ENCODE measurements around the gene ZKSCAN2.

DNA sequence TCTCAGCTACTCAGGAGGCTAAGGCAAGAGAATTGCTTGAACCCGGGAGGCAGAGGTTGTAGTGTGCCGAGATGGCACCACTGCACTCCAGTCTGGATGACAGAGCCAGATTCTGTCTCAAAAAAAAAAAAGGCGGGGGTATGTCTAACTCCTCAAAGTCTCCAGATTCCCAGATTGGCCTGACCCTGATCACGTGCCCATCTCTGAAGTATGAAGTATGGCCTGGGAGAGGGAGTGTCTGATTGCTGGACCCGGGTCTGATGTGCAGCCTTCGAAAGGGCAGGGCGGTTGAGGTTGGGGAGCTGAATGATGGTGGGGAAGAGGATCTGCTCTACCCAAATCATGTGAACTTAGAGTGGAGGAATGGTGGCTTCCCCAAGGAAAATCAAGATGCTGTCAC is 58.2 kb downstream of the ZKSCAN2 start:
- TF ChIP-seq, protein P1, sequence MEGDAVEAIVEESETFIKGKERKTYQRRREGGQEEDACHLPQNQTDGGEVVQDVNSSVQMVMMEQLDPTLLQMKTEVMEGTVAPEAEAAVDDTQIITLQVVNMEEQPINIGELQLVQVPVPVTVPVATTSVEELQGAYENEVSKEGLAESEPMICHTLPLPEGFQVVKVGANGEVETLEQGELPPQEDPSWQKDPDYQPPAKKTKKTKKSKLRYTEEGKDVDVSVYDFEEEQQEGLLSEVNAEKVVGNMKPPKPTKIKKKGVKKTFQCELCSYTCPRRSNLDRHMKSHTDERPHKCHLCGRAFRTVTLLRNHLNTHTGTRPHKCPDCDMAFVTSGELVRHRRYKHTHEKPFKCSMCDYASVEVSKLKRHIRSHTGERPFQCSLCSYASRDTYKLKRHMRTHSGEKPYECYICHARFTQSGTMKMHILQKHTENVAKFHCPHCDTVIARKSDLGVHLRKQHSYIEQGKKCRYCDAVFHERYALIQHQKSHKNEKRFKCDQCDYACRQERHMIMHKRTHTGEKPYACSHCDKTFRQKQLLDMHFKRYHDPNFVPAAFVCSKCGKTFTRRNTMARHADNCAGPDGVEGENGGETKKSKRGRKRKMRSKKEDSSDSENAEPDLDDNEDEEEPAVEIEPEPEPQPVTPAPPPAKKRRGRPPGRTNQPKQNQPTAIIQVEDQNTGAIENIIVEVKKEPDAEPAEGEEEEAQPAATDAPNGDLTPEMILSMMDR (IDR thresholded peaks at IDR 0.05; ENCODE audit: poor library complexity, severe bottlenecking) = no peak
- TF ChIP-seq, protein P2, sequence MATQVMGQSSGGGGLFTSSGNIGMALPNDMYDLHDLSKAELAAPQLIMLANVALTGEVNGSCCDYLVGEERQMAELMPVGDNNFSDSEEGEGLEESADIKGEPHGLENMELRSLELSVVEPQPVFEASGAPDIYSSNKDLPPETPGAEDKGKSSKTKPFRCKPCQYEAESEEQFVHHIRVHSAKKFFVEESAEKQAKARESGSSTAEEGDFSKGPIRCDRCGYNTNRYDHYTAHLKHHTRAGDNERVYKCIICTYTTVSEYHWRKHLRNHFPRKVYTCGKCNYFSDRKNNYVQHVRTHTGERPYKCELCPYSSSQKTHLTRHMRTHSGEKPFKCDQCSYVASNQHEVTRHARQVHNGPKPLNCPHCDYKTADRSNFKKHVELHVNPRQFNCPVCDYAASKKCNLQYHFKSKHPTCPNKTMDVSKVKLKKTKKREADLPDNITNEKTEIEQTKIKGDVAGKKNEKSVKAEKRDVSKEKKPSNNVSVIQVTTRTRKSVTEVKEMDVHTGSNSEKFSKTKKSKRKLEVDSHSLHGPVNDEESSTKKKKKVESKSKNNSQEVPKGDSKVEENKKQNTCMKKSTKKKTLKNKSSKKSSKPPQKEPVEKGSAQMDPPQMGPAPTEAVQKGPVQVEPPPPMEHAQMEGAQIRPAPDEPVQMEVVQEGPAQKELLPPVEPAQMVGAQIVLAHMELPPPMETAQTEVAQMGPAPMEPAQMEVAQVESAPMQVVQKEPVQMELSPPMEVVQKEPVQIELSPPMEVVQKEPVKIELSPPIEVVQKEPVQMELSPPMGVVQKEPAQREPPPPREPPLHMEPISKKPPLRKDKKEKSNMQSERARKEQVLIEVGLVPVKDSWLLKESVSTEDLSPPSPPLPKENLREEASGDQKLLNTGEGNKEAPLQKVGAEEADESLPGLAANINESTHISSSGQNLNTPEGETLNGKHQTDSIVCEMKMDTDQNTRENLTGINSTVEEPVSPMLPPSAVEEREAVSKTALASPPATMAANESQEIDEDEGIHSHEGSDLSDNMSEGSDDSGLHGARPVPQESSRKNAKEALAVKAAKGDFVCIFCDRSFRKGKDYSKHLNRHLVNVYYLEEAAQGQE (IDR thresholded peaks at IDR 0.05; ENCODE audit: borderline replicate concordance) = no peak
- TF ChIP-seq TAF1 (IDR thresholded peaks at IDR 0.05; ENCODE audit: low read depth) (no peak), EZH2 (IDR thresholded peaks at IDR 0.05; ENCODE audit: borderline replicate concordance, insufficient read depth, low read length, poor library complexity, severe bottlenecking) (no peak), SMC3 (conservative IDR thresholded peaks at IDR 0.05; ENCODE audit: poor library complexity) (no peak)
